ENCODE data around the gene CCL7.

Gene CCL7

GRCh38 chr17:34299956-34300577 lies 30.0 kb downstream of the CCL7 start:
- no peak overlapping the region for H3K4me3 ChIP-seq (ENCODE audit: low read length)
- no peak for TF ChIP-seq CTCF (conservative IDR thresholded peaks at IDR 0.05; ENCODE audit: low read depth, low read length)
- DNase-seq (ENCODE audit: low read depth), result peak; percentile 52

GRCh38 chr17:34300652-34301370 lies 30.8 kb downstream of the CCL7 start:
- no peak overlapping the region for H3K4me3 ChIP-seq (ENCODE audit: low read length)
- no peak for TF ChIP-seq CTCF (conservative IDR thresholded peaks at IDR 0.05; ENCODE audit: low read depth, low read length)
- DNase-seq (ENCODE audit: low read depth), result peak; percentile 47

GRCh38 chr17:34301986-34302385 lies 32.0 kb downstream of the CCL7 start:
- no peak for DNase-seq (ENCODE audit: low read depth)
- TF ChIP-seq CTCF (conservative IDR thresholded peaks at IDR 0.05; ENCODE audit: low read depth, low read length), result no peak
- H3K4me3 ChIP-seq (ENCODE audit: low read length), result no peak overlapping the region

DNA sequence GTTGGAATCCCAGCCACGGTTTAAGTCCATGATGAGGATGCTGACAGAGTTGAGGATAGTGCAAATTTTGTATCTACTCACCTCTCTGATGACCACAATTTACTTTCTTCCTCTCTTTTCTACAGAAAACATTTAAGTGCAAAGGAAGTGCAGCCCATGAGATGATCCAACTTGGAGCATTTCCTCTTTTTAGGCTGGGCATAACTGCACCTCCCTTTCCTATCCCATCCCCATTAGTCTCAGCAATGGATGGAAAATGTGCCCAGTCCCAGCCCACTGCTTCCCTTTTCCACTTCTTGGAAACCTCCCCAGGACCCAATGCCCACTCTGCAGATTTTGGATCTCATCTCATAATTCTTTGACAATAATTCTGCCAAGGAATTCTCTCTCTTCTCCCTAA lies 32.6 kb downstream of the CCL7 start:
- no peak for TF ChIP-seq CTCF (conservative IDR thresholded peaks at IDR 0.05; ENCODE audit: low read depth, low read length)
- H3K4me3 ChIP-seq (ENCODE audit: low read length), result no peak overlapping the region
- DNase-seq (ENCODE audit: low read depth), result no peak

DNA sequence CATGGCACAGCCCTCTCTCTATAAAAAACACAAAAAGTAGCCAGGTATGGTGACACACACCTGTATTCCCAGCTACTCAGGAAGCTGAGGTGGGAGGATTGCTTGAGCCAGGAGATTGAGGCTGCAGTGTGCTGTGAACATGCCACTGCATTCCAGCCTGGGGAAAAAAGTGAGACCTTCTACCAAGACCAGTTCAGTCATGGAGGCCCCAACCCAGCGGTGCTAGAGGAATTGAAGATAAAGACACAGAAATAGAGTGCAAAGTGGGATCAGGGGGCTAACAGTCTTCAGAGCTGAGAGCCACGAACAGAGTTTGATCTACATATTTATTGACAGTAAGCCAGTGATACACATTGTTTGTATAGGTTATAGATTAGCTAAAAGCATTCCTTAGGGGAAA lies 33.6 kb downstream of the CCL7 start:
- DNase-seq (ENCODE audit: low read depth), result no peak
- TF ChIP-seq CTCF (conservative IDR thresholded peaks at IDR 0.05; ENCODE audit: low read depth, low read length), result no peak
- H3K4me3 ChIP-seq (ENCODE audit: low read length), result no peak overlapping the region

- H3K4me3 ChIP-seq (ENCODE audit: low read length), result no peak overlapping the region
- no peak for DNase-seq (ENCODE audit: low read depth)
- TF ChIP-seq CTCF (conservative IDR thresholded peaks at IDR 0.05; ENCODE audit: low read depth, low read length), result no peak
Observed at GRCh38 chr17:34305061-34305460, 35.0 kb downstream of the CCL7 start.

DNA sequence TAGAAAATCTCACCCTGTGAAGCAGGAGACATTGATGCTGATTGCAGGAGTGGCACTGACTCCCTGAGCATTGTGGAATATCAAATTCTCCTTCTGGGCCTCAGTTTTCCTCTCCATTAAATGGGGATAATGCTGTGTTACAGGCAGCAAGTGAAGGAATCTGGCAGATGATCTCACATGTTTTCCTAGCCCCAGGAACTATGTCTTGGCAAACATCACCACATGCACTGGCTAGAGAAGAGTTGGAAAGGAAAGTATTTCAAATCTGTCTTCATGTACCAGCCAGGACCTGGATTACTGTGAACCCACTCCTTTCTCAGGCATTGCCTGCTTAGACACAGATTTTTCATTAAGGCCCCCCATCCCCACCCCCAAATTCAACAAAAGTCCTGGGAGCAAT lies 35.6 kb downstream of the CCL7 start:
- DNase-seq (ENCODE audit: low read depth), result no peak
- no peak overlapping the region for H3K4me3 ChIP-seq (ENCODE audit: low read length)
- TF ChIP-seq CTCF (conservative IDR thresholded peaks at IDR 0.05; ENCODE audit: low read depth, low read length), result no peak
